ENCODE measurements around the gene ICAM4. TPM values are rescaled to one million over a fixed set of nuclear protein-coding genes. Genes with fewer than 3 reads are reported as not detected.
A peak's percentile ranks its signal among the peaks of the same experiment; 100 is the strongest.

The ICAM4 gene
- total and polyA plus RNA-seq, 9 of the 15 experiments (the other 6 are each of a cell fraction or from before 2014, with no cell fraction given), result 14.1 to 86.1 (median 29.6) TPM

DNA sequence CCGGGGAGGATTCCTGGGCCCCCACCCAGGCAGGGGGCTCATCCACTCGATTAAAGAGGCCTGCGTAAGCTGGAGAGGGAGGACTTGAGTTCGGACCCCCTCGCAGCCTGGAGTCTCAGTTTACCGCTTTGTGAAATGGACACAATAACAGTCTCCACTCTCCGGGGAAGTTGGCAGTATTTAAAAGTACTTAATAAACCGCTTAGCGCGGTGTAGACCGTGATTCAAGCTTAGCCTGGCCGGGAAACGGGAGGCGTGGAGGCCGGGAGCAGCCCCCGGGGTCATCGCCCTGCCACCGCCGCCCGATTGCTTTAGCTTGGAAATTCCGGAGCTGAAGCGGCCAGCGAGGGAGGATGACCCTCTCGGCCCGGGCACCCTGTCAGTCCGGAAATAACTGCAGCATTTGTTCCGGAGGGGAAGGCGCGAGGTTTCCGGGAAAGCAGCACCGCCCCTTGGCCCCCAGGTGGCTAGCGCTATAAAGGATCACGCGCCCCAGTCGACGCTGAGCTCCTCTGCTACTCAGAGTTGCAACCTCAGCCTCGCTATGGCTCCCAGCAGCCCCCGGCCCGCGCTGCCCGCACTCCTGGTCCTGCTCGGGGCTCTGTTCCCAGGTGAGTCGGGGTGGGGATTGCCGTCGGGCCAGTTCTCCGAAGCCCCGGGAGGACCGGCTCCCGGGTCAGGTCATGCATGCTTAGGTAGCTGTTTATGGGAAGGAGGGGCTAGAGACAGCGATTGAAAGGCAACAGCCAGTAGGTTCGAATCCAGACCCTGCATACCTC, 15.9 kb upstream of the ICAM4 start, which contains the start of gene ICAM1 (continued):
- TF ChIP-seq POLR2AphosphoS5 (IDR thresholded peaks at IDR 0.05; ENCODE audit: control insufficient read depth, insufficient read depth, low read depth, low read length) (peak; percentile 51; the same call in 1 of the 2 replicates), CBX5 (IDR thresholded peaks at IDR 0.05; ENCODE audit: borderline replicate concordance, low read depth) (no peak), ZNF639 (CRISPR knock-in tag; conservative IDR thresholded peaks at IDR 0.05 in 1 of 2, IDR thresholded peaks at IDR 0.05 in 1 of 2) (no peak), TEAD1 (CRISPR knock-in tag; IDR thresholded peaks at IDR 0.05) (peak in 1 of 2 experiments; percentile 40; a peak in 1 of 4 replicates), ZBTB1 (CRISPR knock-in tag; IDR thresholded peaks at IDR 0.05; ENCODE audit: borderline replicate concordance, low read depth) (peak; percentile 46; the same call in 1 of the 2 replicates), TBP (optimal IDR thresholded peaks at IDR 0.05; ENCODE audit: low read depth, low read length) (peak; percentile 79), HDAC1 (IDR thresholded peaks at IDR 0.05) (peak in 1 of 2 experiments; percentile 79; a peak in 1 of 4 replicates), RHOXF2B (CRISPR knock-in tag; conservative IDR thresholded peaks at IDR 0.05) (no peak), ZBTB40 (IDR thresholded peaks at IDR 0.05) (peak; percentile 83), ZBTB40 (CRISPR knock-in tag; IDR thresholded peaks at IDR 0.05) (no peak), EP300 (IDR thresholded peaks at IDR 0.05; ENCODE audit: low read length) (peak; percentile 59), CBFA2T3 (IDR thresholded peaks at IDR 0.05) (peak; percentile 26; the same call in 1 of the 2 replicates), LCOR (CRISPR knock-in tag; IDR thresholded peaks at IDR 0.05) (no peak)
- TF ChIP-seq, protein P1, sequence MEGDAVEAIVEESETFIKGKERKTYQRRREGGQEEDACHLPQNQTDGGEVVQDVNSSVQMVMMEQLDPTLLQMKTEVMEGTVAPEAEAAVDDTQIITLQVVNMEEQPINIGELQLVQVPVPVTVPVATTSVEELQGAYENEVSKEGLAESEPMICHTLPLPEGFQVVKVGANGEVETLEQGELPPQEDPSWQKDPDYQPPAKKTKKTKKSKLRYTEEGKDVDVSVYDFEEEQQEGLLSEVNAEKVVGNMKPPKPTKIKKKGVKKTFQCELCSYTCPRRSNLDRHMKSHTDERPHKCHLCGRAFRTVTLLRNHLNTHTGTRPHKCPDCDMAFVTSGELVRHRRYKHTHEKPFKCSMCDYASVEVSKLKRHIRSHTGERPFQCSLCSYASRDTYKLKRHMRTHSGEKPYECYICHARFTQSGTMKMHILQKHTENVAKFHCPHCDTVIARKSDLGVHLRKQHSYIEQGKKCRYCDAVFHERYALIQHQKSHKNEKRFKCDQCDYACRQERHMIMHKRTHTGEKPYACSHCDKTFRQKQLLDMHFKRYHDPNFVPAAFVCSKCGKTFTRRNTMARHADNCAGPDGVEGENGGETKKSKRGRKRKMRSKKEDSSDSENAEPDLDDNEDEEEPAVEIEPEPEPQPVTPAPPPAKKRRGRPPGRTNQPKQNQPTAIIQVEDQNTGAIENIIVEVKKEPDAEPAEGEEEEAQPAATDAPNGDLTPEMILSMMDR (IDR thresholded peaks at IDR 0.05 in 2 of 3, conservative IDR thresholded peaks at IDR 0.05 in 1 of 3; ENCODE audit: insufficient read depth in 2 of 3, low read depth in 1 of 3, low read length in 3 of 3), result peak in 2 of 3 experiments; percentile 30 to 32; a peak in 2 of 6 replicates
